Duodenal mucosa (tissue), 2 donors: ENCODE data around the gene PLD1.

Source experiments
- H3K27ac ChIP-seq: one replicate; pipeline ENCODE4 v1.7.0; 2013; ENCODE audit warnings: low read depth, low read length
- H3K27me3 ChIP-seq, 2 donors: one replicate each; pipeline ENCODE4 v1.7.0; 2013; ENCODE audit warnings: low read length in 2 of 2, control low read depth in 1 of 2; ENCODE audit not compliant: insufficient read depth in 2 of 2, control insufficient read depth in 1 of 2
- H3K36me3 ChIP-seq, 2 donors: one replicate each; pipeline ENCODE4 v1.7.0; 2013; ENCODE audit warnings: low read length in 2 of 2, control low read depth in 1 of 2; ENCODE audit not compliant: insufficient read depth in 2 of 2, control insufficient read depth in 1 of 2
- H3K4me1 ChIP-seq, 2 donors: one replicate each; pipeline ENCODE4 v1.7.0; 2013; ENCODE audit warnings: low read length in 2 of 2, control low read depth in 1 of 2; ENCODE audit not compliant: insufficient read depth in 2 of 2, control insufficient read depth in 1 of 2
- H3K4me3 ChIP-seq, 2 donors: one replicate each; pipeline ENCODE4 v1.7.0; 2013; ENCODE audit warnings: low read length in 2 of 2, low read depth in 1 of 2
- H3K9ac ChIP-seq, 2 donors: one replicate each; pipeline ENCODE4 v1.7.0; 2013; ENCODE audit warnings: low read length in 2 of 2, low read depth in 1 of 2
- H3K9me3 ChIP-seq, 2 donors: one replicate each; pipeline ENCODE4 v1.7.0; 2013; ENCODE audit warnings: low read length in 2 of 2, control low read depth in 1 of 2; ENCODE audit not compliant: control insufficient read depth in 1 of 2

PLD1 gene

DNA sequence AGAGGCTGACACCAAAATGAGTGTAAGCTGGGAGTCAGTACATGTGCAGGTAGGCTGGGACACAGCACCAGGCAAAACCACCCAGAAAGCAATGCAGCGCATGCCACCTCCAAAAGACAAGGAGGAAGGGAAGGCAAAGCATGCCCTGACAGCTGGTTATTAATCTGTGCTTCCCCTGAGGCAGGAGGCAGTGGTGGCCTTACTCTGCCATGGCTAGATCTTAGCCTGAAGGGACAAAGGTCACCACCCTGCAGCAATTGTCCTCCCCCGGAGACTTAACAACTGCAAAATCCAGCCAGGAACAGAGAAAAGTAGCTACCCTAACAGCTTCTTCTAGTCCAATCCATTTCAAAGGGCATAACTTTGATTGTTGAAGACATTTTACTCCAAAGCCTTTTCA lies 73.7 kb downstream of the PLD1 start:
- Histone ChIP-seq H3K4me3 (no peak overlapping the region), H3K36me3 (peaks cover 33 to 42% of the 10 kb centered on the region in 2 donors), H3K9me3 (no peaks in the 10 kb centered on the region), H3K27me3 (no peaks in the 10 kb centered on the region), H3K9ac (no peak overlapping the region), H3K27ac (no peak overlapping the region), H3K4me1 (peaks cover 6 to 45% of the 10 kb centered on the region in 2 donors)

DNA sequence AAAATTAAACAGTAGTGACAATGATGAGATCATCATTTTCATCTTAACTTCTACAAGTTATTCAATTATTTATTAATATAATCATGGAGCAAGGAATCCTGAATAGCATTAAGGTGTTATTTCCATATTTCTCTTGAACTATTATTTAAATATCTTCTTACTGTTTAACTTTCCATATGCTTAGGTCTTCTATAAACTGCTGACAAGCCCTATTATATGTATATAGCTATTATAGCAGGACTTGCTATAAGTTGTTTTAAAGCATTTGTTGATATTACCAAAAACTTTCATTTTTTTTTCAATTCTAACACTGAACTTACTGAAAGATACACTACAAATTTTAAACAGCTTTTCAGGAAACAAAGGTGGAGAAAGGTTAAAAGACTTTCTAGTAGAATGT lies 76.7 kb downstream of the PLD1 start:
- H3K9ac ChIP-seq, result no peak overlapping the region
- H3K27ac ChIP-seq, result no peak overlapping the region
- peaks cover 10 to 29% of the 10 kb centered on the region in 2 donors for H3K4me1 ChIP-seq
- no peaks in the 10 kb centered on the region for H3K27me3 ChIP-seq
- H3K9me3 ChIP-seq, result no peaks in the 10 kb centered on the region
- no peak overlapping the region for H3K4me3 ChIP-seq
- peaks cover 33 to 42% of the 10 kb centered on the region in 2 donors for H3K36me3 ChIP-seq

- H3K4me1 ChIP-seq, result peaks cover 10 to 30% of the 10 kb centered on the region in 2 donors
- H3K9ac ChIP-seq, result no peak overlapping the region
- peaks cover 33 to 42% of the 10 kb centered on the region in 2 donors for H3K36me3 ChIP-seq
Observed at GRCh38 chr3:171732756-171733155, 77.5 kb downstream of the PLD1 start.

DNA sequence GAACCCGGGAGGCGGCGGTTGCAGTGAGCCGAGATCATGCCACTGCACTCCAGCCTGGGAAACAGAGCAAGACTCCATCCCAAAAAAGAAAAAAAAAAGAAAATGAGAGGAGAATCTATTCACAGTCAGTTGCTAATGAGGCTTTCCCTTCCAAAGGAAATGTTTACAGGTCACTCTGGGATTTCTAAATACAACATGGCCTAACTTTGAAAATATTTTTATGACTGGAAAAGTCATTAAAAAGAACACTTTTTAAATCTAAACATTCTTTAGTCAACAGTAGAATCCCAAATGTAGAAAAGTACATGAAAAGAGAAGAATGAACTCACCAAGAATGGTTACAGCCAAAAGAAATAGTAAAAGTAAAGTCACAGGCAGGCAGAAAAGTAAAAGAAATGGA lies 78.6 kb downstream of the PLD1 start:
- Histone ChIP-seq H3K27ac (no peak overlapping the region), H3K4me3 (no peak overlapping the region), H3K36me3 (peaks cover 26 to 42% of the 10 kb centered on the region in 2 donors), H3K27me3 (no peaks in the 10 kb centered on the region), H3K9me3 (no peaks in the 10 kb centered on the region), H3K9ac (no peak overlapping the region), H3K4me1 (peaks cover 8 to 23% of the 10 kb centered on the region in 2 donors)

More at GRCh38 chr3:171732756-171733155, 77.5 kb downstream of the PLD1 start:
- Histone ChIP-seq H3K27ac (no peak overlapping the region), H3K9me3 (no peaks in the 10 kb centered on the region), H3K27me3 (no peaks in the 10 kb centered on the region), H3K4me3 (no peak overlapping the region)

GRCh38 chr3:171729452-171730334 lies 80.6 kb downstream of the PLD1 start:
- Histone ChIP-seq H3K27me3 (no peaks in the 10 kb centered on the region), H3K36me3 (peaks cover 25 to 33% of the 10 kb centered on the region in 2 donors), H3K4me1 (peaks cover 4 to 17% of the 10 kb centered on the region in 2 donors), H3K27ac (no peak overlapping the region), H3K9ac (no peak overlapping the region), H3K4me3 (no peak overlapping the region), H3K9me3 (no peaks in the 10 kb centered on the region)

DNA sequence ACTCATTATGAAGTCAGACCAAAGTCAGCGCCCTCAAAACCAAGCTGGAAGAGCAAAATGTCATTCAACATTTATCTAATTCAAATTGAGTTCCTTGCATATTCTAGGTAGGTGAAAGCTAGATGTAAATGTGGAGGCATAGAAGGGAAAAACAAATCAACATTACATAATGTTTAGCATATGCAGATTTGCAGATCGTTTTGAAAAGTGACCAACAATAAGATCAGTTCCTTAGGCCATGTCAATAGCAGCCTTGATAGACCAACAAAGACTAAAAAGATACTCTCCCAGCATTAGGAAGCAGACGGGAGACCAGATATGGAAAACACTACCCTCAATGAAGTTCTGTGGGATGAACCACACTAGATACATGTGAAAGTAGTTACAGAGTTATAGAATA lies 83.0 kb downstream of the PLD1 start:
- Histone ChIP-seq H3K4me1 (peaks cover 4 to 17% of the 10 kb centered on the region in 2 donors), H3K36me3 (peaks cover 14 to 31% of the 10 kb centered on the region in 2 donors), H3K9me3 (no peaks in the 10 kb centered on the region), H3K27ac (no peak overlapping the region), H3K27me3 (no peaks in the 10 kb centered on the region), H3K4me3 (no peak overlapping the region), H3K9ac (no peak overlapping the region)

GRCh38 chr3:171718493-171719185 lies 91.6 kb downstream of the PLD1 start:
- peaks cover 3 to 34% of the 10 kb centered on the region in 2 donors for H3K36me3 ChIP-seq
- H3K9me3 ChIP-seq, result peaks cover 0 to 10% of the 10 kb centered on the region in 2 donors
- no peak overlapping the region for H3K4me3 ChIP-seq
- H3K4me1 ChIP-seq, result no peaks in the 10 kb centered on the region
- no peak overlapping the region for H3K27ac ChIP-seq
- no peaks in the 10 kb centered on the region for H3K27me3 ChIP-seq
- H3K9ac ChIP-seq, result no peak overlapping the region

DNA sequence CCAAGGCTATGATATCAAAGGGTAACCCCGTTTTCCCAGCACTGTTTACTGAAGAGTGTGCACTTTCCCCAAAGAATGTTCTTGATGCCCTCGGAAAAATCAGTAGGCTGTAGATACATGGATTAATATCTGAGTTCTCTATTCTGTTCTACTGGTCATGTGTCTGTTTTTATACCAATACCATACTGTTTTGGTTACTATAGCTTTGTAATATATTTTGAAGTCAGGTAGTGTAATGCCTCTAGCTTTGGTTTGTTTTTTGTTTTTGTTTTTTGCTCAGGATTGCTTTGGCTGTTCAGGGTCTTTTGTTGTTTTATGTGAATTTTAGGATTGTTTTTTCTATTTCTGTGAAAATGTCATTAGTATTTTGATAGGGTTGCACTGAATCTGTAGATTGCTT lies 95.1 kb downstream of the PLD1 start:
- H3K9ac ChIP-seq, result no peak overlapping the region
- H3K9me3 ChIP-seq, result peaks cover 0 to 10% of the 10 kb centered on the region in 2 donors
- no peak overlapping the region for H3K27ac ChIP-seq
- no peaks in the 10 kb centered on the region for H3K27me3 ChIP-seq
- H3K36me3 ChIP-seq, result peaks cover 7 to 39% of the 10 kb centered on the region in 2 donors
- no peak overlapping the region for H3K4me3 ChIP-seq
- H3K4me1 ChIP-seq, result no peaks in the 10 kb centered on the region

DNA sequence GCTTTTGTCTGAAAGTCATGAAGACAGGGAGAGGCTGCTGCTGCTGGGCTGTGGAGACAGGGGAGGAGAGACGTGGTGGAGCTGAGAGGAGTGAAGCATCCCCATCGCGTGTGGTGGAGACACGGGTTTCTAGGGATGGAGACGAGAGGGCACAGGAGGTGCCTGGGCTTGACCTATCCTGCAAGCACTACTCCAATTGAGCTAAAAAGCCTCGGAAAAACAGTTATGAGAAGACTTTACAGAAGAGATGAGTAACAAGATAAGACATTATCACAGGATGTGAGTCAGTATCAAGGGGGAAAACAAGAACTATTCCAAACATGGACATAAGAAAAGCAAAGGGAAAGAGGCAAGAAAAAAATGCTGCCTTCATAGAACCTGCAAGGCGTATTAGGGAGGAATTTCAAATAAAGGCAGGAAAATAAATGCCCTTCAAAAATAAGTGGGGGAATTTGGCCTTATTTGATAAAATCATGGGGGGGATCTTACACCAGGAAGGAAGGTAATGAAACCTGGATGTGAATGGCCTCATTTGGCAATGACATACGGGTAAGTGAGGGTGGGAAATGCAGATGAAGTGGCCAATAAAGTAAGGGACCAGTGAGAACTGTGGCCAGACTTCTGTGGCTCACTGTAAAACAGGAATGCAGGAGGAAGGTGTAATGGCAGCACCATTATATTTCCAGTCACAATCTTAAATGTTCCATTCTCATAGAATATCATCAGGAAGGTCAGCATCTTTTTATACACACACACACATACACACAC lies 97.9 kb downstream of the PLD1 start:
- Histone ChIP-seq H3K27me3 (no peaks in the 10 kb centered on the region), H3K4me1 (no peaks in the 10 kb centered on the region), H3K4me3 (no peak overlapping the region), H3K9me3 (peaks cover 0 to 10% of the 10 kb centered on the region in 2 donors), H3K27ac (no peak overlapping the region), H3K9ac (no peak overlapping the region), H3K36me3 (peaks cover 20 to 50% of the 10 kb centered on the region in 2 donors)
